Endothelial cell of umbilical vein (primary cell): ENCODE results near the gene INHBE. TPM values are rescaled to one million over a fixed set of nuclear protein-coding genes. Genes with fewer than 3 reads are reported as not detected.
A peak's percentile ranks its signal among the peaks of the same experiment; 100 is the strongest.

Source experiments
- BruUV-seq: library from RNA; stranded (reverse); fragments of 400-500 nt; replicated peaks from 2 replicates; lab custom pipeline; 2021; lab: Mats Ljungman, UMichigan
- CTCF ChIA-PET: fragments of 300-600, 350-600 bp; sonication (Branson Sonifier 250); formaldehyde crosslinking; loops from one replicate; lab custom pipeline; 2021; ENCODE audit warnings: antibody characterized with exemption, inconsistent platforms; lab: Charles Lee
- POLR2A ChIA-PET: fragments of 300-600, 350-600 bp; sonication (Branson Sonifier 250); formaldehyde crosslinking; loops from one replicate; lab custom pipeline; 2021; ENCODE audit warnings: antibody characterized with exemption, inconsistent platforms; lab: Charles Lee
- DNase-seq: peaks from one replicate; pipeline ENCODE4 v3.0.0-alpha.2; 2011; ENCODE audit warnings: low read depth, low spot score
- FAIRE-seq: peaks from 2 replicates; lab custom pipeline; 2011; peaks lifted over from hg19 to GRCh38; lab: Jason Lieb, UNC
- H2AFZ ChIP-seq: 2 replicates; pipeline ENCODE4 v1.6.0; 2012; ENCODE audit warnings: low read depth, low read length, control low read depth, inconsistent platforms
- H3K27ac ChIP-seq: 2 replicates; pipeline ENCODE4 v1.5.1; 2011; ENCODE audit warnings: low read depth, mild to moderate bottlenecking, control low read depth, low read length, moderate library complexity; ENCODE audit not compliant: insufficient read depth
- H3K27me3 ChIP-seq, 2 experiments: 2 replicates each; pipeline versions ENCODE4 v1.6.0 to v1.6.1; 2011; ENCODE audit warnings: low read length in 2 of 2, mixed read lengths in 1 of 2; ENCODE audit not compliant: control insufficient read depth in 2 of 2, insufficient read depth in 2 of 2
- H3K36me3 ChIP-seq, 2 experiments: 2 replicates in 1 of 2; 3 replicates in 1 of 2; pipeline ENCODE4 v1.5.1; 2011; ENCODE audit warnings: low read length in 2 of 2, mild to moderate bottlenecking in 1 of 2, moderate library complexity in 1 of 2; ENCODE audit not compliant: control insufficient read depth in 2 of 2, insufficient read depth in 2 of 2; ENCODE audit errors: extremely low read depth in 1 of 2
- H3K4me1 ChIP-seq: 3 replicates; pipeline ENCODE4 v1.5.1; 2011; ENCODE audit warnings: mild to moderate bottlenecking, low read length; ENCODE audit not compliant: control insufficient read depth, insufficient read depth; ENCODE audit errors: extremely low read depth
- H3K4me2 ChIP-seq: 2 replicates; pipeline ENCODE4 v1.6.1; 2011; ENCODE audit warnings: low read length, control low read depth, mixed read lengths; ENCODE audit not compliant: insufficient read depth
- H3K4me3 ChIP-seq, 3 experiments: fragments of 200-600 bp in 1 of 3; sonication (generic), shearing (Covaris generic) in 1 of 3; replicated peaks in 1 of 3; 2 replicates each; pipeline ENCODE4 v1.5.1; 2011 to 2016; ENCODE audit warnings: control low read depth in 3 of 3, low read length in 3 of 3, mild to moderate bottlenecking in 2 of 3, inconsistent platforms in 1 of 3, low read depth in 1 of 3, moderate library complexity in 1 of 3; ENCODE audit not compliant: insufficient read depth in 1 of 3
- H3K79me2 ChIP-seq: 2 replicates; pipeline ENCODE4 v1.6.0; 2012; ENCODE audit warnings: low read length, inconsistent platforms; ENCODE audit not compliant: control insufficient read depth, insufficient read depth
- H3K9ac ChIP-seq: replicated peaks from 2 replicates; pipeline ENCODE3; 2011; ENCODE audit warnings: low read length, control low read depth; ENCODE audit not compliant: insufficient read depth; ENCODE audit errors: extremely low read depth
- H3K9me1 ChIP-seq: replicated peaks from 3 replicates; pipeline ENCODE4 v1.6.0; 2011; ENCODE audit warnings: mild to moderate bottlenecking, low read length; ENCODE audit not compliant: control insufficient read depth, insufficient read depth; ENCODE audit errors: extremely low read depth
- H3K9me3 ChIP-seq: replicated peaks from 2 replicates; pipeline ENCODE4 v1.5.1; 2012; ENCODE audit warnings: low read length, inconsistent platforms; ENCODE audit not compliant: control insufficient read depth, insufficient read depth
- H4K20me1 ChIP-seq: replicated peaks from 2 replicates; pipeline ENCODE3; 2011; ENCODE audit warnings: mild to moderate bottlenecking, low read length; ENCODE audit not compliant: control insufficient read depth, insufficient read depth; ENCODE audit errors: extremely low read depth
- EZH2 ChIP-seq: IDR thresholded peaks from 2 replicates; pipeline ENCODE4 v1.6.1; 2012; ENCODE audit warnings: borderline replicate concordance, low read depth, mild to moderate bottlenecking, moderate library complexity, low read length, inconsistent platforms; ENCODE audit not compliant: severe bottlenecking
- FOS ChIP-seq: IDR thresholded peaks from 2 replicates; pipeline ENCODE4 v1.6.1; 2011; ENCODE audit warnings: mild to moderate bottlenecking, low read length, moderate library complexity, borderline replicate concordance; ENCODE audit not compliant: insufficient read depth
- GATA2 ChIP-seq: IDR thresholded peaks from 2 replicates; pipeline ENCODE4 v1.7.0; 2011; ENCODE audit warnings: low read depth, mild to moderate bottlenecking, moderate library complexity, mixed read lengths, low read length; ENCODE audit not compliant: insufficient read length, insufficient read depth
- JUN ChIP-seq: IDR thresholded peaks from 2 replicates; pipeline ENCODE4 v1.6.1; 2011; ENCODE audit warnings: borderline replicate concordance, low read depth; ENCODE audit not compliant: insufficient read length, insufficient read depth
- MYC ChIP-seq: IDR thresholded peaks from one replicate; pipeline ENCODE4 v1.6.1; 2011; ENCODE audit warnings: mild to moderate bottlenecking, low read depth, low read length
- POLR2A ChIP-seq: IDR thresholded peaks from 2 replicates; pipeline ENCODE4 v1.6.1; 2012; ENCODE audit warnings: low read depth, mild to moderate bottlenecking, control low read depth, low read length
- POLR2AphosphoS5 ChIP-seq: IDR thresholded peaks from 2 replicates; pipeline ENCODE4 v1.6.1; 2012; ENCODE audit warnings: low read depth, mild to moderate bottlenecking, control low read depth, low read length, moderate library complexity; ENCODE audit not compliant: insufficient read depth
- dilution Hi-C: fragments of 300-500 bp; cut with MboI; formaldehyde crosslinking; loops from one replicate; pipeline ENCODE4 v1.15.0; 2019; ENCODE audit warnings: low sequenced_read_pairs; ENCODE audit not compliant: extremely low pct_ligation_motif_present
- intact Hi-C: fragments of 100-400 bp; cut with micrococcal nuclease; formaldehyde crosslinking; loops from one replicate; pipeline ENCODE4 v1.10.0; 2022
- polyA plus RNA-seq, 4 experiments: library from polyadenylated mRNA; depleted of rRNA in 3 of 4; stranded (reverse) in 3 of 4; unstranded in 1 of 4; fragments of >200 nt; gene quantifications; 2 replicates each; pipeline versions ENCODE4 v1.2.1 to v1.2.3, GENCODE V29; 2011 to 2012; ENCODE audit warnings: missing spikeins in 1 of 4
- total RNA-seq: library from RNA; stranded (reverse); gene quantifications from 2 replicates; pipeline ENCODE4 v1.2.3, GENCODE V29; 2021
- TF ChIP-seq, protein P1 (sequence below), 2 donors: IDR thresholded peaks; 1 replicate in 1 of 2; 2 replicates in 1 of 2; pipeline ENCODE4 v1.5.1; 2011; ENCODE audit warnings: low read length in 2 of 2, mild to moderate bottlenecking in 2 of 2, moderate library complexity in 2 of 2, control low read depth in 1 of 2, inconsistent platforms in 1 of 2, low read depth in 1 of 2; ENCODE audit not compliant: insufficient read depth in 1 of 2; ENCODE audit errors: extremely low read depth in 1 of 2
- TF ChIP-seq, protein P2 (sequence below): IDR thresholded peaks from 2 replicates; pipeline ENCODE4 v1.6.1; 2011; ENCODE audit not compliant: insufficient read depth, insufficient read length

The INHBE gene
- total and polyA plus RNA-seq, 2 donors (not counting 3 experiments of a cell fraction or from before 2014, with no cell fraction given), result not detected

DNA sequence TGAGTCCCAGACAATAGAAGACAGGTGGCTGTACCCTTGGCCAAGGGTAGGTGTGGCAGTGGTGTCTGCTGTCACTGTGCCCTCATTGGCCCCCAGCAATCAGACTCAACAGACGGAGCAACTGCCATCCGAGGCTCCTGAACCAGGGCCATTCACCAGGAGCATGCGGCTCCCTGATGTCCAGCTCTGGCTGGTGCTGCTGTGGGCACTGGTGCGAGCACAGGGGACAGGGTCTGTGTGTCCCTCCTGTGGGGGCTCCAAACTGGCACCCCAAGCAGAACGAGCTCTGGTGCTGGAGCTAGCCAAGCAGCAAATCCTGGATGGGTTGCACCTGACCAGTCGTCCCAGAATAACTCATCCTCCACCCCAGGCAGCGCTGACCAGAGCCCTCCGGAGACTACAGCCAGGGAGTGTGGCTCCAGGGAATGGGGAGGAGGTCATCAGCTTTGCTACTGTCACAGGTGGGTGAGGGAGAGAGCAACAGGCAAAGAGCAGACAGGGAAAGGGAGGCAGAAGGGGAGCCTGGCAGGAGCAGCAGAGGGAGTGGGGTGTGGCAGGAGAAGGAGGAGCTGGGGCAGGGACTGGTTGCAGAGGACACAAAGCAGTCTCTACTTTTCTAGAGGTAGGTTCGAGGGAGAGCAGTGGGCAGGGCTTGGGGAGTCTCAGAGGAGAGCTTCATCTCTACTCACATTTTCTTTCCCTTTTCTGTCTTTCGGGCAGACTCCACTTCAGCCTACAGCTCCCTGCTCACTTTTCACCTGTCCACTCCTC, 452 bp downstream of the INHBE start:
- Histone ChIP-seq H3K27ac (no peak overlapping the region), H3K4me2 (no peak overlapping the region), H3K36me3 (no peaks in the 10 kb centered on the region), H3K27me3 (peaks cover 0 to 3% of the 10 kb centered on the region in 2 experiments), H3K4me1 (peaks cover 11% of the 10 kb centered on the region), H3K79me2 (no peaks in the 10 kb centered on the region), H2AFZ (peak overlapping the region; percentile 9), H3K4me3 (no peak overlapping the region), H3K9me1 (no peaks in the 10 kb centered on the region), H3K9me3 (no peaks in the 10 kb centered on the region), H3K9ac (no peak overlapping the region), H4K20me1 (no peaks in the 10 kb centered on the region)
- BruUV-seq, result no TSS peak
- FAIRE-seq (no peak), DNase-seq (no peak)
- intact Hi-C loops, result no loop called here
- ChIA-PET POLR2A (no interaction called here), CTCF (interaction anchor here (0.6 to 7.9 kb wide), 20 partner anchors 10 to 213 kb away, joined by 3 to 394 read pairs (median 4); no protein-coding TSS in a partner anchor)
- dilution Hi-C loops, result no loop called here
- TF ChIP-seq, protein P1, sequence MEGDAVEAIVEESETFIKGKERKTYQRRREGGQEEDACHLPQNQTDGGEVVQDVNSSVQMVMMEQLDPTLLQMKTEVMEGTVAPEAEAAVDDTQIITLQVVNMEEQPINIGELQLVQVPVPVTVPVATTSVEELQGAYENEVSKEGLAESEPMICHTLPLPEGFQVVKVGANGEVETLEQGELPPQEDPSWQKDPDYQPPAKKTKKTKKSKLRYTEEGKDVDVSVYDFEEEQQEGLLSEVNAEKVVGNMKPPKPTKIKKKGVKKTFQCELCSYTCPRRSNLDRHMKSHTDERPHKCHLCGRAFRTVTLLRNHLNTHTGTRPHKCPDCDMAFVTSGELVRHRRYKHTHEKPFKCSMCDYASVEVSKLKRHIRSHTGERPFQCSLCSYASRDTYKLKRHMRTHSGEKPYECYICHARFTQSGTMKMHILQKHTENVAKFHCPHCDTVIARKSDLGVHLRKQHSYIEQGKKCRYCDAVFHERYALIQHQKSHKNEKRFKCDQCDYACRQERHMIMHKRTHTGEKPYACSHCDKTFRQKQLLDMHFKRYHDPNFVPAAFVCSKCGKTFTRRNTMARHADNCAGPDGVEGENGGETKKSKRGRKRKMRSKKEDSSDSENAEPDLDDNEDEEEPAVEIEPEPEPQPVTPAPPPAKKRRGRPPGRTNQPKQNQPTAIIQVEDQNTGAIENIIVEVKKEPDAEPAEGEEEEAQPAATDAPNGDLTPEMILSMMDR (IDR thresholded peaks at IDR 0.05; ENCODE audit: extremely low read depth in 1 of 2, insufficient read depth in 1 of 2, low read depth in 1 of 2, low read length in 2 of 2), result no peak
- no peak for TF ChIP-seq POLR2A
- TF ChIP-seq, protein P2, sequence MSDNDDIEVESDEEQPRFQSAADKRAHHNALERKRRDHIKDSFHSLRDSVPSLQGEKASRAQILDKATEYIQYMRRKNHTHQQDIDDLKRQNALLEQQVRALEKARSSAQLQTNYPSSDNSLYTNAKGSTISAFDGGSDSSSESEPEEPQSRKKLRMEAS, result no peak
- no peak for TF ChIP-seq POLR2AphosphoS5
- TF ChIP-seq MYC, result no peak
- TF ChIP-seq GATA2, result no peak
- no peak for TF ChIP-seq FOS
- no peak for TF ChIP-seq JUN
- TF ChIP-seq EZH2, result no peak
